Upper lobe of left lung (tissue), 6 donors: ENCODE data around the gene SHISA2. TPM values are rescaled to one million over a fixed set of nuclear protein-coding genes. Genes with fewer than 3 reads are reported as not detected.
"Not testable (repeated sequence)": the region's sequence is repeated elsewhere in the genome, so short reads cannot be mapped to it uniquely, and the experiment has no call there.

Source experiments
- ATAC-seq, 2 donors: fragments of 200-7000 bp; cut with Tn5 transposase; one replicate each; pipeline ENCODE4 v1.9.1; 2022; ENCODE audit warnings: mild to moderate bottlenecking in 2 of 2, moderate library complexity in 2 of 2; ENCODE audit not compliant: low FRiP score in 2 of 2
- DNase-seq, 2 donors: peaks; one replicate each; pipeline ENCODE4 v3.0.0-alpha.2; 2019 to 2020
- H3K27ac ChIP-seq, 4 donors: fragments of 200-600 bp; sonication (generic); one replicate each; pipeline ENCODE4 v1.5.1; 2016 to 2019
- H3K27me3 ChIP-seq, 4 donors: fragments of 200-600 bp; sonication (generic); one replicate each; pipeline ENCODE4 v1.5.1; 2017 to 2019
- H3K36me3 ChIP-seq, 4 donors: fragments of 200-600 bp; sonication (generic); one replicate each; pipeline ENCODE4 v1.5.1; 2016 to 2019
- H3K4me1 ChIP-seq, 4 donors: fragments of 200-600 bp; sonication (generic); one replicate each; pipeline ENCODE4 v1.5.1; 2018 to 2019
- H3K4me3 ChIP-seq, 4 donors: fragments of 200-600 bp; sonication (generic); one replicate each; pipeline ENCODE4 v1.5.1; 2017 to 2019; ENCODE audit warnings: mild to moderate bottlenecking in 2 of 4, moderate library complexity in 1 of 4
- H3K9me3 ChIP-seq, 4 donors: fragments of 200-600 bp; sonication (generic); one replicate each; pipeline ENCODE4 v1.5.1; 2018 to 2019
- CTCF ChIP-seq, 6 experiments: fragments of 450-650 bp in 4 of 6; fragments of 200-600 bp in 2 of 6; sonication (generic) in 2 of 6; IDR thresholded peaks; one replicate each; pipeline ENCODE4 v1.5.1; 2016 to 2019; ENCODE audit warnings: antibody characterized with exemption in 6 of 6
- EP300 ChIP-seq, 4 donors: sonication (generic); formaldehyde crosslinking; IDR thresholded peaks; one replicate each; pipeline ENCODE4 v1.5.1; 2017; ENCODE audit warnings: antibody characterized with exemption in 4 of 4, control low read depth in 2 of 4
- POLR2A ChIP-seq, 4 donors: fragments of 450-650 bp; IDR thresholded peaks; one replicate each; pipeline ENCODE4 v1.5.1; 2016 to 2017; ENCODE audit warnings: antibody characterized with exemption in 4 of 4, mild to moderate bottlenecking in 2 of 4
- POLR2AphosphoS5 ChIP-seq, 2 donors: sonication (generic); formaldehyde crosslinking; IDR thresholded peaks; one replicate each; pipeline ENCODE4 v1.5.1; 2017; ENCODE audit warnings: antibody characterized with exemption in 2 of 2
- WGBS, 2 donors: methylation state at CpG; one replicate each; pipeline ENCODE4 v1.1.5; 2017 to 2018; 5-methylcytosine and 5-hydroxymethylcytosine counted together
- total RNA-seq, 6 donors: library from RNA; depleted of rRNA in 4 of 6; stranded (reverse); fragments of >200 nt in 4 of 6; gene quantifications; one replicate each; pipeline versions ENCODE4 v1.1.0 to v1.2.1, GENCODE V29; 2016 to 2021
- donor health status: DM: no; HTN: no; CAD: no; lungs with moderate emphysema.
- donor health status: DM: no; HTN: yes; CAD: no; lungs with severe emphysema.

Gene SHISA2
- 10 to 100 TPM in 4 of 6 donors, 1 to 10 TPM in 2; 7.3 to 19.9 (median 13.4) TPM for total RNA-seq

- peaks cover 6 to 29% (median 18%) of the 10 kb centered on the region in 4 donors for H3K4me1 ChIP-seq
- no peaks in the 10 kb centered on the region for H3K36me3 ChIP-seq
- DNase-seq = peak; percentile 43 to 88
- peak; percentile 65 to 88 for ATAC-seq
- TF ChIP-seq CTCF (IDR thresholded peaks at IDR 0.05) (no peak), EP300 (IDR thresholded peaks at IDR 0.05) (no peak), POLR2AphosphoS5 (IDR thresholded peaks at IDR 0.05) (peak in 1 of 2 donors; percentile 71), POLR2A (IDR thresholded peaks at IDR 0.05) (peak in 3 of 4 donors; percentile 57 to 93 (median 68))
- WGBS, 2 donors = 2 to 7% methylated on average over 3 to 25 of the region's 72 CpGs
- H3K27me3 ChIP-seq = peaks cover 0 to 28% (median 7%) of the 10 kb centered on the region in 4 donors
- H3K4me3 ChIP-seq = peak within 1 kb of the TSS; percentile 24 to 59 (median 56)
- H3K27ac ChIP-seq = peak within 1 kb of the TSS in 2 of 4 donors; percentile 31 to 71
- H3K9me3 ChIP-seq = no peaks in the 10 kb centered on the region
These were observed at the start of gene SHISA2 for GRCh38 chr13:26051657-26052311. Gene SHISA2, minus strand, starts transcription at chr13:26052016. Its CDS starts 1,041 bp downstream, at chr13:26050975.

DNA sequence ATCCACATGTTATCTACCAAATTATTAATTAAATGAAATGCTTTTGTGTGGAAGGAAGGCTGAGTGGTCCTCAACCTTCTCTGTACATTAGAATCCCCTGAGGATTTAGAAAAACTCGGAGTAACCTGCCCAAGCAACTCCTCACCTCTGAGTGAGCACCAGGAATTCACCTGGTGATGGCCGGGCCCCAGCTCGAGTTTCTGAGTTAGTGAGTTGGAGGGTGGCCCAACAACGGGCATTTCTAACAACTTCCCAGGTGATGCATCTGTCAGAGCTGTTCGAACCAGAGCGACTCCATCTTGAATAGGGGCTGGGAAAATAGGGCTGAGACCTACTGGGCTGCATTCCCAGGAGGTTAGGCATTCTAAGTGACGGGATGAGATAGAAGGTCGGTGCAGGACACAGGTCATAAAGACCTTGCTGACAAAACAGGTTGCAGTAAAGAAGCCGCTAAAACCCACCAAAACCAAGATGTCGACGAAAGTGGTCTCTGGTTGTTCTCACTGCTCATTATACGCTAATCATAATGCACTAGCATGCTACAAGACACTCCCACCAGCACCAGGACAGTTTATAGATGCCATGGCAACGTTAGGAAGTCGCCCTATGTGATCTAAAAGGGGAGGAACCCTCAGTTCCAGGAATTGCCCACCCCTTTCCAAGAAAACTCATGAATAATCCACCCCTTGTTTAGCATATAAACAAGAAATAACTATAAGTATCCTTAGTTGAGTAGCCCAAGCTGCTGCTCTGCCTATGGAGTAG lies 44.2 kb upstream of the SHISA2 start:
- H3K27ac ChIP-seq = no peak overlapping the region
- 76 to 77% methylated on average over 14 of the region's 14 CpGs for WGBS, 2 donors
- TF ChIP-seq POLR2AphosphoS5 (IDR thresholded peaks at IDR 0.05) (no peak), POLR2A (IDR thresholded peaks at IDR 0.05) (no peak), EP300 (IDR thresholded peaks at IDR 0.05) (no peak), CTCF (IDR thresholded peaks at IDR 0.05) (no peak)
- ATAC-seq (no peak), DNase-seq (no peak)
- H3K9me3 ChIP-seq = peaks cover 0 to 4% (median 0%) of the 10 kb centered on the region in 4 donors
- no peaks in the 10 kb centered on the region for H3K36me3 ChIP-seq
- H3K4me3 ChIP-seq = no peak overlapping the region
- no peaks in the 10 kb centered on the region for H3K27me3 ChIP-seq
- H3K4me1 ChIP-seq = no peaks in the 10 kb centered on the region

- 33 to 39% methylated on average over 1 of the region's 1 CpG for WGBS, 2 donors
- TF ChIP-seq EP300 (IDR thresholded peaks at IDR 0.05) (no peak), CTCF (IDR thresholded peaks at IDR 0.05) (no peak), POLR2A (IDR thresholded peaks at IDR 0.05) (no peak)
- no peak overlapping the region for H3K4me3 ChIP-seq
These were observed 43.5 kb upstream of the SHISA2 start for GRCh38 chr13:26095338-26095737.

GRCh38 chr13:26076821-26077220 lies 25.0 kb upstream of the SHISA2 start:
- not testable (repeated sequence) for H3K4me1 ChIP-seq, H3K36me3 ChIP-seq, H3K27ac ChIP-seq, H3K27me3 ChIP-seq, DNase-seq, H3K4me3 ChIP-seq, ATAC-seq, H3K9me3 ChIP-seq
- 80% methylated on average over 5 of the region's 5 CpGs for WGBS, 2 donors

More at GRCh38 chr13:26095338-26095737, 43.5 kb upstream of the SHISA2 start:
- Histone ChIP-seq H3K36me3 (no peaks in the 10 kb centered on the region), H3K27me3 (no peaks in the 10 kb centered on the region), H3K27ac (no peak overlapping the region), H3K4me1 (no peaks in the 10 kb centered on the region), H3K9me3 (peaks cover 0 to 4% (median 0%) of the 10 kb centered on the region in 4 donors)
- DNase-seq = no peak
- ATAC-seq = no peak

DNA sequence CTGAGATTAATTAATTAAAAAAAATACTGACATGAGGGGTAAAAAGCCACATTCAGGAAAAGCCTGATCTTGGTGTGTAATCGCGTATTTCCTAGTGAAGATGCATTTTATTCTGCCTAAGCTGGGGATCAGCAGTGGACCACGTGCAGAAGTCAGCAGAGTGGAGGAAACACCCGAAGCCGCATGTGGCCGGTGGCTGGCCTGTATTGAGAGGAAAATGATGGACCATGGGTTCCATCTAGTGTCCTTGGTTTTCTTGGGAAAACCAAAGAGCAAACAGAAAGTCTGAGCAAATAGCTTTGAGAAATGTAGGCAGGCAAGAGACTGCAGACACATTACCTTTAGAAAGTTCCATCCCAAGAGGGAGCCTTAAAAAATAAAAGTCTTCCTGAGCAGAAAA lies 23.7 kb upstream of the SHISA2 start:
- H3K4me1 ChIP-seq = no peaks in the 10 kb centered on the region
- H3K36me3 ChIP-seq = no peaks in the 10 kb centered on the region
- no peak for DNase-seq
- no peak overlapping the region for H3K4me3 ChIP-seq
- no peak for ATAC-seq
- no peak overlapping the region for H3K27ac ChIP-seq
- 52 to 59% methylated on average over 6 of the region's 6 CpGs for WGBS, 2 donors
- H3K27me3 ChIP-seq = no peaks in the 10 kb centered on the region
- TF ChIP-seq POLR2AphosphoS5 (IDR thresholded peaks at IDR 0.05) (no peak), EP300 (IDR thresholded peaks at IDR 0.05) (no peak), POLR2A (IDR thresholded peaks at IDR 0.05) (no peak), CTCF (IDR thresholded peaks at IDR 0.05) (no peak)
- no peaks in the 10 kb centered on the region for H3K9me3 ChIP-seq
